ENCODE results near the gene ZBTB49. TPM values are rescaled to one million over a fixed set of nuclear protein-coding genes. Genes with fewer than 3 reads are reported as not detected.
A peak's percentile ranks its signal among the peaks of the same experiment; 100 is the strongest.

Gene ZBTB49
- total RNA-seq, 2 experiments from 2014 or later = 7.9 to 8.3 TPM

- DNase-seq = no peak
- POLR2A ChIA-PET = no interaction called here
Measured at GRCh38 chr4:4288098-4288497, 2.0 kb upstream of the ZBTB49 start.

GRCh38 chr4:4289055-4289454, 996 bp upstream of the ZBTB49 start:
- Mint-ChIP-seq H3K4me1 (peaks cover 40% of the 10 kb centered on the region), H3K27me3 (no peaks in the 10 kb centered on the region), H3K4me3 (peak overlapping the region; percentile 98), H3K9me3 (no peaks in the 10 kb centered on the region), H3K27ac (peak overlapping the region; percentile 94), H3K36me3 (ENCODE audit: low read depth) (peaks cover 20% of the 10 kb centered on the region)
- CTCF ChIA-PET = interaction anchor here (2.4 kb wide), 1 partner anchor 21 kb away, joined by 6 read pairs; no protein-coding TSS in a partner anchor
- DNase-seq = no peak
- POLR2A ChIA-PET = no interaction called here

More at GRCh38 chr4:4288098-4288497, 2.0 kb upstream of the ZBTB49 start:
- peaks cover 23% of the 10 kb centered on the region for H3K36me3 Mint-ChIP-seq (ENCODE audit: low read depth)
- CTCF ChIA-PET = interaction anchor here (1.2 to 2.4 kb wide), 2 partner anchors 10 to 20 kb away, joined by 3 to 6 read pairs; no protein-coding TSS in a partner anchor
- peak overlapping the region; percentile 17 for H3K4me3 Mint-ChIP-seq
- H3K9me3 Mint-ChIP-seq = no peaks in the 10 kb centered on the region
- peak overlapping the region; percentile 5 for H3K27ac Mint-ChIP-seq
- peaks cover 40% of the 10 kb centered on the region for H3K4me1 Mint-ChIP-seq
- H3K27me3 Mint-ChIP-seq = no peaks in the 10 kb centered on the region

- no peak for DNase-seq
- H3K4me1 Mint-ChIP-seq = peaks cover 40% of the 10 kb centered on the region
- peak overlapping the region; percentile 98 for H3K4me3 Mint-ChIP-seq
- no peaks in the 10 kb centered on the region for H3K9me3 Mint-ChIP-seq
- no peaks in the 10 kb centered on the region for H3K27me3 Mint-ChIP-seq
- peak overlapping the region; percentile 94 for H3K27ac Mint-ChIP-seq
- H3K36me3 Mint-ChIP-seq (ENCODE audit: low read depth) = peaks cover 19% of the 10 kb centered on the region
- ChIA-PET CTCF (no interaction called here), POLR2A (interaction anchor here (1.4 kb wide), 1 partner anchor 41 kb away, joined by 9 read pairs; the partner anchor contains the start of gene TMEM128)
Measured at GRCh38 chr4:4289597-4289940, 482 bp upstream of the ZBTB49 start.

- CTCF ChIA-PET = interaction anchor here (1.0 kb wide), 1 partner anchor 11 kb away, joined by 3 read pairs; no protein-coding TSS in a partner anchor
- peaks cover 26% of the 10 kb centered on the region for H3K4me1 Mint-ChIP-seq
- POLR2A ChIA-PET = no interaction called here
- H3K36me3 Mint-ChIP-seq (ENCODE audit: low read depth) = peaks cover 12% of the 10 kb centered on the region
- H3K27ac Mint-ChIP-seq = no peak overlapping the region
- H3K27me3 Mint-ChIP-seq = no peaks in the 10 kb centered on the region
- no peak for DNase-seq
- no peak overlapping the region for H3K4me3 Mint-ChIP-seq
- H3K9me3 Mint-ChIP-seq = no peaks in the 10 kb centered on the region
Measured at GRCh38 chr4:4293279-4293678, 3.2 kb downstream of the ZBTB49 start.

GRCh38 chr4:4296283-4296846, 6.3 kb downstream of the ZBTB49 start:
- no peaks in the 10 kb centered on the region for H3K9me3 Mint-ChIP-seq
- no peaks in the 10 kb centered on the region for H3K27me3 Mint-ChIP-seq
- ChIA-PET CTCF (no interaction called here), POLR2A (no interaction called here)
- no peak overlapping the region for H3K4me3 Mint-ChIP-seq
- DNase-seq = no peak
- H3K4me1 Mint-ChIP-seq = peaks cover 9% of the 10 kb centered on the region
- no peak overlapping the region for H3K27ac Mint-ChIP-seq
- H3K36me3 Mint-ChIP-seq (ENCODE audit: low read depth) = peaks cover 9% of the 10 kb centered on the region

- H3K36me3 Mint-ChIP-seq (ENCODE audit: low read depth) = peaks cover 19% of the 10 kb centered on the region
- no peak overlapping the region for H3K27ac Mint-ChIP-seq
- no peaks in the 10 kb centered on the region for H3K9me3 Mint-ChIP-seq
- H3K4me1 Mint-ChIP-seq = peaks cover 5% of the 10 kb centered on the region
- ChIA-PET POLR2A (no interaction called here), CTCF (interaction anchor here (0.9 to 1.1 kb wide), 2 partner anchors 9 to 11 kb away, joined by 3 read pairs; partner anchors contain the start of gene ZBTB49)
- no peak overlapping the region for H3K4me3 Mint-ChIP-seq
- no peaks in the 10 kb centered on the region for H3K27me3 Mint-ChIP-seq
- DNase-seq = no peak
Measured at GRCh38 chr4:4299006-4299405, 9.0 kb downstream of the ZBTB49 start.

- Mint-ChIP-seq H3K4me3 (no peak overlapping the region), H3K9me3 (no peaks in the 10 kb centered on the region), H3K36me3 (ENCODE audit: low read depth) (peaks cover 18% of the 10 kb centered on the region), H3K27ac (no peak overlapping the region), H3K4me1 (peaks cover 7% of the 10 kb centered on the region), H3K27me3 (no peaks in the 10 kb centered on the region)
- ChIA-PET CTCF (no interaction called here), POLR2A (no interaction called here)
- DNase-seq = no peak
Measured at GRCh38 chr4:4302001-4302400, 11.9 kb downstream of the ZBTB49 start.

GRCh38 chr4:4302416-4302815, 12.4 kb downstream of the ZBTB49 start:
- H3K9me3 Mint-ChIP-seq = no peaks in the 10 kb centered on the region
- peaks cover 22% of the 10 kb centered on the region for H3K36me3 Mint-ChIP-seq (ENCODE audit: low read depth)
- no peaks in the 10 kb centered on the region for H3K27me3 Mint-ChIP-seq
- H3K27ac Mint-ChIP-seq = no peak overlapping the region
- H3K4me1 Mint-ChIP-seq = peaks cover 7% of the 10 kb centered on the region
- ChIA-PET CTCF (no interaction called here), POLR2A (interaction anchor here (0.8 kb wide), 1 partner anchor 28 kb away, joined by 3 read pairs; no protein-coding TSS in a partner anchor)
- no peak overlapping the region for H3K4me3 Mint-ChIP-seq
- no peak for DNase-seq

- no peak for DNase-seq
- Mint-ChIP-seq H3K9me3 (no peaks in the 10 kb centered on the region), H3K36me3 (ENCODE audit: low read depth) (peaks cover 20% of the 10 kb centered on the region), H3K27ac (no peak overlapping the region), H3K4me1 (peaks cover 5% of the 10 kb centered on the region), H3K27me3 (no peaks in the 10 kb centered on the region), H3K4me3 (no peak overlapping the region)
- ChIA-PET CTCF (no interaction called here), POLR2A (no interaction called here)
Measured at GRCh38 chr4:4306920-4307319, 16.9 kb downstream of the ZBTB49 start.

- Mint-ChIP-seq H3K27me3 (no peaks in the 10 kb centered on the region), H3K36me3 (ENCODE audit: low read depth) (peaks cover 9% of the 10 kb centered on the region), H3K4me1 (peaks cover 5% of the 10 kb centered on the region), H3K4me3 (no peak overlapping the region), H3K9me3 (no peaks in the 10 kb centered on the region), H3K27ac (no peak overlapping the region)
- ChIA-PET POLR2A (no interaction called here), CTCF (interaction anchor here (1.2 kb wide), 2 partner anchors 11 to 13 kb away, joined by 3 to 4 read pairs; no protein-coding TSS in a partner anchor)
- DNase-seq = no peak
Measured at GRCh38 chr4:4308800-4309441, 18.9 kb downstream of the ZBTB49 start.

- H3K36me3 Mint-ChIP-seq (ENCODE audit: low read depth) = peaks cover 6% of the 10 kb centered on the region
- DNase-seq = no peak
- no peaks in the 10 kb centered on the region for H3K9me3 Mint-ChIP-seq
- H3K4me1 Mint-ChIP-seq = no peaks in the 10 kb centered on the region
- ChIA-PET CTCF (no interaction called here), POLR2A (no interaction called here)
- no peak overlapping the region for H3K4me3 Mint-ChIP-seq
- no peaks in the 10 kb centered on the region for H3K27me3 Mint-ChIP-seq
- no peak overlapping the region for H3K27ac Mint-ChIP-seq
Measured at GRCh38 chr4:4311193-4311592, 21.1 kb downstream of the ZBTB49 start.

- Mint-ChIP-seq H3K36me3 (ENCODE audit: low read depth) (no peaks in the 10 kb centered on the region), H3K27me3 (no peaks in the 10 kb centered on the region), H3K4me3 (no peak overlapping the region), H3K4me1 (no peaks in the 10 kb centered on the region), H3K9me3 (no peaks in the 10 kb centered on the region), H3K27ac (no peak overlapping the region)
- no peak for DNase-seq
- ChIA-PET POLR2A (no interaction called here), CTCF (interaction anchor here (1.4 kb wide), 1 partner anchor 56 kb away, joined by 3 read pairs; no protein-coding TSS in a partner anchor)
Measured at GRCh38 chr4:4315461-4316149, 25.6 kb downstream of the ZBTB49 start.

- no peaks in the 10 kb centered on the region for H3K9me3 Mint-ChIP-seq
- CTCF ChIA-PET = interaction anchor here (1.4 kb wide), 1 partner anchor 56 kb away, joined by 3 read pairs; no protein-coding TSS in a partner anchor
Measured at GRCh38 chr4:4316150-4316495, 26.1 kb downstream of the ZBTB49 start.

More at GRCh38 chr4:4316150-4316495, 26.1 kb downstream of the ZBTB49 start:
- Mint-ChIP-seq H3K4me1 (no peaks in the 10 kb centered on the region), H3K36me3 (ENCODE audit: low read depth) (peaks cover 4% of the 10 kb centered on the region), H3K27ac (no peak overlapping the region), H3K4me3 (no peak overlapping the region), H3K27me3 (no peaks in the 10 kb centered on the region)
- DNase-seq = no peak
- POLR2A ChIA-PET = no interaction called here

All from activated CD4-positive, alpha-beta T cell treated with anti-CD3 and anti-CD28 coated beads, Interleukin-2, amount 10 ng/mL, durations not matched to agents 7 days and 5 days (primary cell).